HL-60 (cell line): ENCODE data around the gene KLHDC4.

Source experiments
- DNase-seq, 2 experiments: peaks; one replicate each; pipeline ENCODE4 v3.0.0-alpha.2; 2010 to 2020; ENCODE audit warnings: low read depth in 1 of 2, low spot score in 1 of 2
- H3K27ac ChIP-seq: fragments of 250-450 bp; sonication (Bioruptor Pico); replicated peaks from 2 replicates; pipeline ENCODE4 v1.5.1; 2020; ENCODE audit warnings: mild to moderate bottlenecking, moderate library complexity
- H3K27me3 ChIP-seq: fragments of 250-450 bp; sonication (Bioruptor Pico); 2 replicates; pipeline ENCODE4 v1.5.1; 2021; ENCODE audit warnings: mild to moderate bottlenecking, moderate library complexity; ENCODE audit not compliant: insufficient read depth, poor library complexity, severe bottlenecking
- H3K4me3 ChIP-seq: replicated peaks from 2 replicates; pipeline ENCODE4 v1.5.1; 2011; ENCODE audit warnings: mild to moderate bottlenecking, control low read depth, low read length; ENCODE audit not compliant: insufficient read depth
- CTCF ChIP-seq: IDR thresholded peaks from one replicate; pipeline ENCODE4 v1.5.1; 2011; ENCODE audit warnings: low read length, control low read depth, inconsistent platforms; ENCODE audit not compliant: insufficient read depth
- GABPA ChIP-seq: IDR thresholded peaks from 2 replicates; pipeline ENCODE4 v1.6.1; 2012; ENCODE audit warnings: low read depth
- POLR2AphosphoS5 ChIP-seq: IDR thresholded peaks from 2 replicates; pipeline ENCODE4 v1.6.1; 2012; ENCODE audit warnings: low read depth
- SPI1 ChIP-seq: IDR thresholded peaks from 2 replicates; pipeline ENCODE4 v1.6.1; 2012; ENCODE audit warnings: low read depth, mild to moderate bottlenecking, borderline replicate concordance
- TF ChIP-seq, protein P1 (sequence below): IDR thresholded peaks from 2 replicates; pipeline ENCODE4 v1.6.1; 2012; ENCODE audit warnings: low read depth; ENCODE audit not compliant: insufficient replicate concordance

Gene KLHDC4

DNA sequence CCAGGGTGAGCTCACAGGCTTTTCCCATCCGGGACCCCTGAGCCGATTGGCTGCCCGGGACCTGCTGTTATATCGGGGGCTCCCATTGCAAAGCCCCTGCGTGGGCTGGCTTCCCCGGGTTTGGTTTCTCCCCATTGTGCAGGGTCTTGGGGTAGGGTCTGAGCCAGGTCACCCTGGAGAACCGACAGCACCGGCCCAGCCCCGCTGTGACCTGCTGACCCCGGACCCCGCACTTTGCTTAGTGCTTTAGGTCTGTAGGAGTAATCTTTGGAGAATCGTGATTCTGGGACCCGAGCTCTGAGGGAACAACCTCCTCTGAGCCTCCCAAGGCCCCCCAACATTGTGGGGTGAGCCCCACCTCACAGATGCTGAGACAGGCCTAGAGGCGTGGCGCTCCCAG is 100.6 kb downstream of the KLHDC4 start:
- H3K4me3 ChIP-seq: no peak overlapping the region
- DNase-seq: no peak
- H3K27me3 ChIP-seq: no peaks in the 10 kb centered on the region
- no peak for TF ChIP-seq SPI1
- no peak overlapping the region for H3K27ac ChIP-seq

- Histone ChIP-seq H3K4me3 (no peak overlapping the region), H3K27ac (no peak overlapping the region), H3K27me3 (no peaks in the 10 kb centered on the region)
- no peak for DNase-seq
- no peak for TF ChIP-seq POLR2AphosphoS5
- TF ChIP-seq SPI1: no peak
- TF ChIP-seq CTCF: no peak
- TF ChIP-seq, protein P1, sequence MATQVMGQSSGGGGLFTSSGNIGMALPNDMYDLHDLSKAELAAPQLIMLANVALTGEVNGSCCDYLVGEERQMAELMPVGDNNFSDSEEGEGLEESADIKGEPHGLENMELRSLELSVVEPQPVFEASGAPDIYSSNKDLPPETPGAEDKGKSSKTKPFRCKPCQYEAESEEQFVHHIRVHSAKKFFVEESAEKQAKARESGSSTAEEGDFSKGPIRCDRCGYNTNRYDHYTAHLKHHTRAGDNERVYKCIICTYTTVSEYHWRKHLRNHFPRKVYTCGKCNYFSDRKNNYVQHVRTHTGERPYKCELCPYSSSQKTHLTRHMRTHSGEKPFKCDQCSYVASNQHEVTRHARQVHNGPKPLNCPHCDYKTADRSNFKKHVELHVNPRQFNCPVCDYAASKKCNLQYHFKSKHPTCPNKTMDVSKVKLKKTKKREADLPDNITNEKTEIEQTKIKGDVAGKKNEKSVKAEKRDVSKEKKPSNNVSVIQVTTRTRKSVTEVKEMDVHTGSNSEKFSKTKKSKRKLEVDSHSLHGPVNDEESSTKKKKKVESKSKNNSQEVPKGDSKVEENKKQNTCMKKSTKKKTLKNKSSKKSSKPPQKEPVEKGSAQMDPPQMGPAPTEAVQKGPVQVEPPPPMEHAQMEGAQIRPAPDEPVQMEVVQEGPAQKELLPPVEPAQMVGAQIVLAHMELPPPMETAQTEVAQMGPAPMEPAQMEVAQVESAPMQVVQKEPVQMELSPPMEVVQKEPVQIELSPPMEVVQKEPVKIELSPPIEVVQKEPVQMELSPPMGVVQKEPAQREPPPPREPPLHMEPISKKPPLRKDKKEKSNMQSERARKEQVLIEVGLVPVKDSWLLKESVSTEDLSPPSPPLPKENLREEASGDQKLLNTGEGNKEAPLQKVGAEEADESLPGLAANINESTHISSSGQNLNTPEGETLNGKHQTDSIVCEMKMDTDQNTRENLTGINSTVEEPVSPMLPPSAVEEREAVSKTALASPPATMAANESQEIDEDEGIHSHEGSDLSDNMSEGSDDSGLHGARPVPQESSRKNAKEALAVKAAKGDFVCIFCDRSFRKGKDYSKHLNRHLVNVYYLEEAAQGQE: no peak
- TF ChIP-seq GABPA: no peak
These were observed 101.0 kb downstream of the KLHDC4 start for GRCh38 chr16:87664792-87665191.

DNA sequence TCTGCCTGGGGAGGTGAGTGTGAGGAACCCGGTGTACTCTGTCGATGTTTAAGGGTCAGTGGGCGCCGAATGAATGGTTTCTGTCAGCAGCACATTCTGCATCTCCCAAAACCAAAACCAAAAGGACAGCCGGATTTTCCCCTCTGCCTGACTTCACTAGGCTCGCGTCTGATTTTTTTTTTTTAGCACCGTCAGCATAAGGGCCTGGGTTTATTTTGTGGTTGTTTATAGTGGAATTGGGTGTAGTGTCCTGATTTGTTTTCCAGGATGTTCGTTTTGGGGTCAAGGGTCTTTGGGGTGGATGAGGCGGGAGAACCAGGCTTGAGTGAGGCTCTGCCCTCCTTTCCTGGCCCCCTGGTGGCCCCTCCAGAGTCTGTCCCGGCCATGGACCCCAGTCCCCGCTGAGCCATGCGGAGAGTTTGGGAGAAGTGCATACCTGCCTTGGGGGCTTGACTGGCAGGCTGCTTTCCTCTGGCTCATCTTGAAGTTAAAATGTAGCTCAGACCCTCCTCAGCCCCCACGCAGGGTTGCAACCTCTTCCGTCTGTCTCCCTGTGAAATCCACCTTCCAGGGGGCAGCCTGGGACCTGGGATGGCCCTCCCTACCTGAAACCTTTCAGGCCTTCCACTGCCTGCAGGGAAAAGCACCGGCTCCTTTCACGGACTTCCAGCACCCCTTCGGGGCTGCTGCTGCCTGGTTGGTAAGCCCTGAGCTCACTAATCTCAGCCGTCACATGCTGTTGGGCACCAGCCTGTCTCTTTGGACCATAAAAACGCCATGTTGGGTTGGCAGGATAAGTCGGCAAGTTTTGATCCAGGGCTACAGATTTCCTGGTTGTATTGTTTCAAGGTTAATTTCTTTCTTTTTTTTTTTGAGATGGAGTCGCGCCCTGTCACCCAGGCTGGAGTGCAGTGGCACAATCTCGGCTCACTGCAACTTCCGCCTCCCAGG is 103.3 kb downstream of the KLHDC4 start:
- Histone ChIP-seq H3K27me3 (no peaks in the 10 kb centered on the region), H3K27ac (no peak overlapping the region), H3K4me3 (no peak overlapping the region)
- DNase-seq: no peak
- no peak for TF ChIP-seq GABPA
- TF ChIP-seq POLR2AphosphoS5: no peak
- no peak for TF ChIP-seq CTCF
- TF ChIP-seq, protein P1: no peak
- no peak for TF ChIP-seq SPI1

- no peak for TF ChIP-seq POLR2AphosphoS5
- TF ChIP-seq SPI1: peak; percentile 68; the same call in 1 of the 2 replicates
- no peak for TF ChIP-seq GABPA
- TF ChIP-seq CTCF: no peak
- TF ChIP-seq, protein P1: peak; percentile 97
- Histone ChIP-seq H3K27ac (no peak overlapping the region), H3K4me3 (no peak overlapping the region), H3K27me3 (no peaks in the 10 kb centered on the region)
- peak; percentile 45 to 86 for DNase-seq
These were observed 104.2 kb downstream of the KLHDC4 start for GRCh38 chr16:87661561-87661960.
